Glomerular endothelial cell (primary cell): ENCODE measurements around the gene BICD1. TPM values are rescaled to one million over a fixed set of nuclear protein-coding genes. Genes with fewer than 3 reads are reported as not detected.
"Not testable (repeated sequence)": the region's sequence is repeated elsewhere in the genome, so short reads cannot be mapped to it uniquely, and the experiment has no call there.

Experiments used
- DNase-seq: peaks from one replicate; pipeline ENCODE4 v3.0.0-alpha.2; 2011; ENCODE audit warnings: low read depth, low spot score; ENCODE audit errors: extremely low read depth
- total RNA-seq: library from RNA; depleted of rRNA; stranded (reverse); fragments of >200 nt; gene quantifications from 2 replicates; pipeline ENCODE4 v1.2.3, GENCODE V29; 2015

BICD1 gene
- 15.1 and 33.0 TPM in 2 replicates for total RNA-seq

GRCh38 chr12:32106517-32107358, at the start of gene BICD1:
Gene BICD1 (plus strand): TSS chr12:32106847. CDS start chr12:32107332, 485 bp downstream.
- no peak for DNase-seq

GRCh38 chr12:32061033-32061432, 45.6 kb upstream of the BICD1 start:
- DNase-seq, result no peak

GRCh38 chr12:32062881-32063280, 43.8 kb upstream of the BICD1 start:
- DNase-seq, result no peak

GRCh38 chr12:32063796-32064195, 42.9 kb upstream of the BICD1 start:
- DNase-seq, result no peak

- no peak for DNase-seq
Observed at GRCh38 chr12:32066206-32066605, 40.4 kb upstream of the BICD1 start.

- DNase-seq, result peak; percentile 14
Observed at GRCh38 chr12:32069071-32069470, 37.6 kb upstream of the BICD1 start.

- no peak for DNase-seq
Observed at GRCh38 chr12:32069731-32070130, 36.9 kb upstream of the BICD1 start.

GRCh38 chr12:32070370-32070769, 36.3 kb upstream of the BICD1 start:
- DNase-seq, result no peak

GRCh38 chr12:32072102-32072501, 34.5 kb upstream of the BICD1 start:
- no peak for DNase-seq

GRCh38 chr12:32074432-32074831, 32.2 kb upstream of the BICD1 start:
- no peak for DNase-seq

GRCh38 chr12:32076941-32077340, 29.7 kb upstream of the BICD1 start:
- no peak for DNase-seq

GRCh38 chr12:32080435-32080834, 26.2 kb upstream of the BICD1 start:
- DNase-seq, result no peak

- DNase-seq, result no peak
Observed at GRCh38 chr12:32083489-32083888, 23.2 kb upstream of the BICD1 start.

GRCh38 chr12:32084017-32084688, 22.5 kb upstream of the BICD1 start:
- no peak for DNase-seq

GRCh38 chr12:32084753-32085152, 21.9 kb upstream of the BICD1 start:
- no peak for DNase-seq

- DNase-seq, result no peak
Observed at GRCh38 chr12:32087306-32087705, 19.3 kb upstream of the BICD1 start.

GRCh38 chr12:32089156-32089555, 17.5 kb upstream of the BICD1 start:
- DNase-seq, result no peak

- DNase-seq, result no peak
Observed at GRCh38 chr12:32089586-32089985, 17.1 kb upstream of the BICD1 start.

GRCh38 chr12:32091696-32092095, 15.0 kb upstream of the BICD1 start:
- no peak for DNase-seq

- no peak for DNase-seq
Observed at GRCh38 chr12:32098112-32098511, 8.5 kb upstream of the BICD1 start.

GRCh38 chr12:32099275-32099674, 7.4 kb upstream of the BICD1 start:
- DNase-seq, result not testable (repeated sequence)

GRCh38 chr12:32100361-32100760, 6.3 kb upstream of the BICD1 start:
- no peak for DNase-seq
